NCI-H524 (cell line): ENCODE results near the gene RASIP1.
"Not testable (repeated sequence)": the region's sequence is repeated elsewhere in the genome, so short reads cannot be mapped to it uniquely, and the experiment has no call there.

Experiments used
- DNase-seq, 2 experiments: peaks; one replicate each; lab custom pipeline; 2025; lab: John Stamatoyannopoulos, UW

Gene RASIP1

GRCh38 chr19:48740164-48740972 lies at the start of gene RASIP1:
Gene RASIP1 (minus strand): TSS chr19:48740610. CDS start chr19:48740282, 328 bp downstream.
- no peak for DNase-seq

DNA sequence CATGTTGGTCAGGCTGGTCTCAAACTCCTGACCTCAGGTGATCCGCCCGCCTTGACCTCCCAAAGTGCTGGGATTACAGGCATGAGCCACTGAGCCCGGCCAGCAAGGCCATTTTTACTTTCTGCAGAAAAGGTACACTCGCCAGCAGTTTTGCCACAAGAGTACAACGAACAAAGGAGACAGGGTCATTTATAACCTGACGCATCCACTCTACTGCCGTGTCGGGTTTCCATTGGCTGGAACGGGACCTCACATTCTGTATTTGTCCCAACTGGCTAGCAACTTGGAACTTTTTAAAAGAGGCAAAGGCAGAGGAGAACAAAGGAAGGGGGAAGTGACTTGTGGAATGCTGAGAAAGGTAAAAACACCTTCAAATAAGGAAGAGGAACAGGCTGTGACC lies 46.9 kb upstream of the RASIP1 start:
- not testable (repeated sequence) for DNase-seq

DNA sequence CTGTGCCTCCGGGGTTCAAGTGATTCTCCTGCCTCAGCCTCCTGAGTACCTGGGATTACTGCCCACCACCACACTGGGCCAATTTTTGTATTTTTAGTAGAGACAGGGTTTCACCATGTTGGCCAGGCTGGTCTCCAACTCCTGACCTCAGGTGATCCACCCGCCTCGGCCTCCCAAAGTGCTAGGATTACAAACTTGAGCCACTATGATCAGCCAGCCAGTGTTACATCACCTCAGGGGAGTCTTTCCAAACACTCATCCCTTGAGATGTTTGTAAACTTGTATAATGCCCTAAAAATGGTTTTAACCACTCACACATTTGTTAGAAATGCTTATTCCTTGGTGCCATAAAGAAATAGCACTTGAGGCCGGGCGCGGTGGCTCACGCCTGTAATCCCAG lies 46.0 kb upstream of the RASIP1 start:
- not testable (repeated sequence) for DNase-seq

DNA sequence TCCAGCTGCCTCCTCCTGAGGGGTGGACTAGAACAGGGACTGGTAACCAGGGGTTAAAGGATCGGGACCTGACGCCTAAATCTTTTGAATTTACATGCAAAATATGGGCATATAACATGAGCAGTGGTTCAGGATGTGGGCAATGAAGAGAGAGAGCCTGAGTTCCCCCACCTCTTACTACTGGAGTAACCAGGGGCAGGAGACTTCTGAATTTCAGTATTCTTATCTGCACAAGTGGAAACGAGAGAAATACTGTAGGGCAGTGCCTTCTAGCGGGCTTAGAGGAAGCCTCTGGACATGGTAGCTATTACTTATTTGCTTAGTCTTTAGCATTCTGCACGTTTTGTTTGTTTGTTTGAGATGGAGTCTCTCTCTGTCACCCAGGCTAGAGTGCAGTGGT lies 44.1 kb upstream of the RASIP1 start:
- DNase-seq = peak in 1 of 2 experiments; percentile 23

GRCh38 chr19:48780631-48781391 lies 40.4 kb upstream of the RASIP1 start:
- DNase-seq = no peak

DNA sequence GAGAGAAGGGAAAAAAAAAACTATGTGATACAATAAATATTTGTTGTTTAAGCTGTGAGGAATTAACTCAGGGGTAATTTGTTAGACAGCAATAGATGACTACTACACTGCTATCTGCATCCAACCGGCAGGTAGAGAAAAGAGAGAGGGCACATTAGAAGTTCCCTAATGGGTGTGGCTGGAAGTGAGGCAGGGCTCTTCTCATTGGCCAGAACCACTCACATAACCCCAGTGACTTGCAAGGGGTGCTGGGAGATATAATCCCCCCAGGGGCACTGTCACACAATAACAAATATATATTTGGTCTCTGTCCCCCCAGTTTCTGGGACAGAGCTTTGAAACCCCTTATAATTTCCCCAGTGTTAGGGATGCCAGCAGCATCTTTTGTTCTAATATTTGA lies 39.2 kb upstream of the RASIP1 start:
- no peak for DNase-seq

GRCh38 chr19:48777720-48778119 lies 37.3 kb upstream of the RASIP1 start:
- DNase-seq = no peak

DNA sequence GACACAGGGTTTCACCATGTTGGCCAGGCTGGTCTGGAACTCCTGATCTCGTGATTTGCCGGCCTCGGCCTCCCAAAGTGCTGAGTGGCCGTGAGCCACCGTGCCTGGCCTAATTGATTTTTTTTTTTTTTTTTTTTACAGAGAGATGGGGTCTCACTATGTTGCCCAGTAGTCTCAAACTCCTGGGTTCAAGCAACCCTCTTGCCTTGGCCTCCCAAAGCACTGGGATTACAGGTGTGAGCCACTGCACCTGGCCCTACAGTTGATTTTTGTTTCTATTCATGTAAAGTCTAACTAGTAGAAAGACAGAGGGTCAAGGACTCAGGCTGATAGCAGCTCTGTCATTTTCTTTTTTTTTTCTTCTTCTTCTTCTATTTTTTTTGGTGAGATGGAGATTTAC lies 36.7 kb upstream of the RASIP1 start:
- no peak for DNase-seq

GRCh38 chr19:48772503-48772953 lies 32.1 kb upstream of the RASIP1 start:
- DNase-seq = no peak

- no peak for DNase-seq
Measured at GRCh38 chr19:48770734-48771472, 30.5 kb upstream of the RASIP1 start.

- DNase-seq = no peak
Measured at GRCh38 chr19:48770266-48770665, 29.9 kb upstream of the RASIP1 start.

- DNase-seq = no peak
Measured at GRCh38 chr19:48768994-48769713, 28.7 kb upstream of the RASIP1 start.

DNA sequence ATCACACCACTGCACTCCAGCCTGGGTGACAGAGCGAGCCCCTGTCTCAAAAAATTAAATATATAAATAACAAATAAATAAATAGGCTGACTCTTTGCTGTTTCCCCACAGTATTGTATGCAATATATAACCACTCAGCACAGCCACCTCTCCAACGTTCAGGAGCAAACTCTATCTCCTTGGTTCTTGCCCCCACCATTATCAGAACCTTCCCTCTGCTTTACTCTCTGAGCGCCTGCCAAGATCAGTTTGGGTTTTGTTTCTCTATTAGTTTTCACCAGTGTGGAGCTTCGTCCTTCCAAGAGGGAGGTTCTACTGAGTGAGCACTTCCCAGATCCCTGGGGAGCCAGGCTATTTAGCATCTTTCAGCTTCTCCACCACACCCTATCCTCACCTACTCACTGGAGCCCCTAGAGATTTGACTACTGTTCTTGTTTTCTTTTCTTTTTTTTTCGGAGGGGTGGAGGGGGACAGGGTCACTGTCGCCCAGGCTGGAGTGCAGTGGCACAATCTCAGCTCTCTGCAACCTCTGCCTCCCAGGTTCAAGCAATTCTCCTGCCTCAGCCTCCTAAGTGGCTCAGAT lies 27.9 kb upstream of the RASIP1 start:
- not testable (repeated sequence) for DNase-seq

GRCh38 chr19:48765816-48766215 lies 25.4 kb upstream of the RASIP1 start:
- not testable (repeated sequence) for DNase-seq

DNA sequence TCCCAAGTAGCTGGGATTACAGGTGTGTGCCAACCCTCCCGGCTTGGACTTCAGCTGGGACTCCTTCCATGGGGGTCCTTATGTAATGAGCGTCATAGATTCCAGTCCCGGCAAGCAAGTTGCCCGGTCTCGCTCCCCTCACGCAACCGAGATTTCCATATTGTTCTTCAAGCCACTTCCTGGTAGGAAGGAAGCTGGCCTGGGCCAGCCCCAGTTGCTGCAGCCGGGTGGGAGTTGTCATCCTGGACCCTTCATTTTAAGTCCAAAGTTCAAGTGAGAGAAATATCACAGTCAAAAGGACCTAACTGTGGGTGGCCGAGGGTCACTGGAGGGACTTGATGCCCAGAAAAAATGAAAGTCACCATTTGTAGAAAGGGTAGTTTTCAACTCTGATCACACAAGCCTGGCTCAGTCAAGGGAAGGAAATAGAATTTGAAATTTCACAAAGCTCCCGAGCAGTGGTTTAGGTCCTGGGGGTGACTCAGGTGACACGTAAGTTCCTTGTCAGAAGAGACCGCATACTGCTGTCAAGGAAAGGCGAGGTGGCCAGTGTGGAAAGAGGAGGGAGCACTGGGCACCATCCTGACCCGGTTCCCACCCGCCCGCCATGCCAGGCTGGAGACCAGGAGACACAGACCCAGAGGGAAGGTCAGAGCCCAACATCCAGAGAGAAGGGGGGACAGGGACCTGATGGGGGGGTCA lies 20.2 kb upstream of the RASIP1 start:
- DNase-seq = no peak

GRCh38 chr19:48757741-48758144 lies 17.3 kb upstream of the RASIP1 start:
- no peak for DNase-seq

DNA sequence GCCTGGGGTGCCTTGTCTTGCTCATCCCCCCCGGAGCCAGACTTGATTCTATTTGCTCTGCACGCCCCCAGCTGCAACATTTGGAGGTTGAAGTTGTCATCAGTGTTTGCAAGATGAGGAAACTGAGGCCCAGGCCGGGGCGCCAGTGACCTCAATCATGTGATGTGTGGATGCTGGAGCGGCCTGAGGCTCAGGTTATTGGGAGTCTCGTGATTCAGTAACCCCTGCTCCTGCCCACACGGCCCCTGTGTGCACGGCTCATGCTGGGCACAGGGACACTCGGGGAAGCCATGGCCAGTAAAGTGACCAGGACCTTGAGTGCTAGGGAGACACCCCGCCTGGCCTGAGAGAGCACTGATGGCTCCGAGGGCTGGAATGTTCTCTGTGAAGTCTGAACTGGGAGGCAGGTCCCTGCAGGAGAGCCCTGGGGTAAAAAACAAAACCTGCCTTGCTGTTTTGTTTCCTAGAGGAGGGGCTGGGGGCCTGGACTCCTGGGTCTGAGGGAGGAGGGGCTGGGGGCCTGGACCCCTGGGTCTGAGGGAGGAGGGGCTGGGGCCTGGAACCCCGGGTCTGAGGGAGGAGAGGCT lies 16.8 kb upstream of the RASIP1 start:
- no peak for DNase-seq

DNA sequence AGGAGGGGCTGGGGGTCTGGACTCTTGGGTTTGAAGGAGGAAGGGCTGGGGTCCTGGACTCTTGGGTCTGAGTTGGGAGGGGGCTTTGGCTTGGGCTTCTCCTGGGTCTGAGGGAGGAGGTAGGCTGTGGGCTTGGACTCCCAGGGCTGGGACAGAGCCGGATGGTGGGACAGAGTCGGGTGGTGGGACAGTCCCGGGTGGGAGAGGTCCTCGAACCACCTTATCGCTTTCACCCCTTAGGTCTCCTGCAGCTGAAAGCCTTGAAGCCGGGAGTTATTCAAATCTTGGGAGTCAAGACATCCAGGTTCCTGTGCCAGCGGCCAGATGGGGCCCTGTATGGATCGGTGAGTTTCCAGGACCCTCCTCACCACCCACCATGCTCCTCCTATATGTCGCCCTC lies 16.3 kb upstream of the RASIP1 start:
- no peak for DNase-seq

DNA sequence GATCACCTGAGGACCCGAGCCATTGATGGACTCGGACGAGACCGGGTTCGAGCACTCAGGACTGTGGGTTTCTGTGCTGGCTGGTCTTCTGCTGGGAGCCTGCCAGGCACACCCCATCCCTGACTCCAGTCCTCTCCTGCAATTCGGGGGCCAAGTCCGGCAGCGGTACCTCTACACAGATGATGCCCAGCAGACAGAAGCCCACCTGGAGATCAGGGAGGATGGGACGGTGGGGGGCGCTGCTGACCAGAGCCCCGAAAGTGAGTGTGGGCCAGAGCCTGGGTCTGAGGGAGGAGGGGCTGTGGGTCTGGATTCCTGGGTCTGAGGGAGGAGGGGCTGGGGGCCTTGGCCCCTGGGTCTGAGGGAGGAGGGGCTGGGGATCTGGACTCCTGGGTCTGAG lies 15.8 kb upstream of the RASIP1 start:
- no peak for DNase-seq

DNA sequence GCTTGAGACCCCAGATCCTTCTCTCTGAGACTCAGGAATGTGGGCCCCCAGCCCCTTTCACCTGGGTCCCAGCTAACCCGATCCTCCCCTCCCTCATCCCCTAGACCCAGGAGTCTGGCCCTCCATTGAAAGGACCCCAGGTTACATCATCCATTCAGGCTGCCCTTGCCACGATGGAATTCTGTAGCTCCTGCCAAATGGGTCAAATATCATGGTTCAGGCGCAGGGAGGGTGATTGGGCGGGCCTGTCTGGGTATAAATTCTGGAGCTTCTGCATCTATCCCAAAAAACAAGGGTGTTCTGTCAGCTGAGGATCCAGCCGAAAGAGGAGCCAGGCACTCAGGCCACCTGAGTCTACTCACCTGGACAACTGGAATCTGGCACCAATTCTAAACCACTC lies 15.4 kb upstream of the RASIP1 start:
- DNase-seq = no peak
